Measurements from ENCODE around the gene LDLRAD4.

LDLRAD4 gene

DNA sequence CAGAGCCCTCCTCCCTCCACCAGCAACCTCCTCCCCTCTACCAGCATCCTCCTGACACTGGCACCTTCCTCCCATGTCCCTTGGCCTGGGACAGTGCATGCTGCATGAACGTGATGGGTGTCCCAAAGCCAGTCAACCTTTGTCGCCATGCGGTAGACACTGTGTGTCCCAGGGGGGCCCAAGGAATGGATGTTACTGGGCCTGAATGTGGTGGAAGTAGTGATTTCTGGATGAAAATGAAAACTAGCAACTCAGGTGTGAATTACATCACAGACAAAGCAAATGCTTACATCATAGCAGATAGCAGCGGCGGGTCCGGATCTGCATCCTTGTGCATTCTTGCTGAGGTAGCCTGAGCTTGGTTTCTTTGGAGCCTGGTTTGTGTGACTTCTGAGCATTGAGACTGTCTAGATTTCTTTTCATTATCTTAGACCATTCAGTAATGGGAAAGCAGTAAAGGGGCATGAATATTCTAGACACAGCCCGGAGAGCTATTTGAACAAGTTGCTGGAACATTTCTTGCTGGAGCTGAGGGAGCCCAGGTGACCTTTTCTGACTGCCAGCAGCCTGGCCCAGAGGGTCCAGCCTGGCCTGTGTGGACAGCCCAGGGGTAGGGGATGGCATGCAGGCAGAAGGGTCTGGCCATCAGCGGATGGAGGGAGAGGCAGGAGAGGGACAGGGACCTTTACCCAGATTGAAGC, 407.4 kb downstream of the LDLRAD4 start:
- DNase-seq = no peak

DNA sequence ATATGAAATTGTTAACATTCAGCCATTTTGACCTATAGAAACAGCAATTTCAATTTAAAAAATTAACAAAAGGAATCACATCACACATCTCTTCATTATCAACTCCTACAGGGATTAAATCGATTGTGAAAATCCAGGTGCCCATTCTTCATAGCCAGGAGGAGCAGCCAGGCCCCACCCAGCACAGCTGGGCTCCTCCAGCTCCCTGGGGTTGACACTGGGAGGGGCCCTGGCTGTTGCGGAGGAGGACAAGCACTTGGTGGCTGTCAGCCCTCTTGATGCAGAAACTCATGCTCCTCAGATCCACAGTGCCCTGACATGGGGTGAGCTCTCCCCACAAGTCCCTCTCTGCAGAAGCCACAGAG, 408.0 kb downstream of the LDLRAD4 start:
- no peak for DNase-seq

DNA sequence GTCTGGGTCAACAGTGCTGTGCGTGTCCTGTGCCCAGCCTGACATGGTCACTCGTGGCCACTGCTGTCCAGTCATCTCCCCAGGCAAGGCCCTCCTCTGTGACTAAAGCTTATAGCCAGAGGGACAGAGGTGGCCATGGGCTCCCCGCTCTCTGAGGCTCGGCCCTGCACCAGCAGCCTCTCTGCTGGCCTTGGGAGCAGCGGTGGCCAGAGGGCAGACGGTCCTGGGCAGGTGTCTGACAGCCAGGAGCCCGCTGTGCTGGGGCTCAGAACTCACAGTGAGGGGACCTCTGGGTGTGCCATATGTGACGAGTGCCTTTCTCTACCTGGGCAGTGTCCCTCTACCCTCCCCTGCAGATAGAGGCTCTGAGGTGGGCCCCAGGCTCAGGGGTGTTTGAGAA, 409.1 kb downstream of the LDLRAD4 start:
- no peak for DNase-seq

DNA sequence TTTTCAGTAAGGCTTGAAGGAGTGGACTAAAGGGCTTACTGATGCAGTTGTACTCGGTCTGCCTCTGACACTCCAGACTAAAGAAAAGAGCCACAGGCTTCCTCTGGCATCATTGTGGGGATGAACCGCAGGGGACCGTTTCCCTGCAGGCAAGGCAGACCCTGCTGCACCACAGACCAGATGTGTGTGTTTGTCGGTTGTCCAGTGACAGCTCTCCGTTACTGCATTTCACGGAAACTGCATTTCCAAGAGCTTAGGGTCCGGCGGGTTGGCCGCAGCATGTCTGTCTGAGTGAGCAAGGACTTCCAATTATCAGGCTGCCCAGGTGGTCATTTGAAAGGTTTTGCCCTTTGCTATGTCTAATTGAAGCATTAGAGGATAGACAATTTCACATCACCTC, 409.7 kb downstream of the LDLRAD4 start:
- DNase-seq = no peak

DNA sequence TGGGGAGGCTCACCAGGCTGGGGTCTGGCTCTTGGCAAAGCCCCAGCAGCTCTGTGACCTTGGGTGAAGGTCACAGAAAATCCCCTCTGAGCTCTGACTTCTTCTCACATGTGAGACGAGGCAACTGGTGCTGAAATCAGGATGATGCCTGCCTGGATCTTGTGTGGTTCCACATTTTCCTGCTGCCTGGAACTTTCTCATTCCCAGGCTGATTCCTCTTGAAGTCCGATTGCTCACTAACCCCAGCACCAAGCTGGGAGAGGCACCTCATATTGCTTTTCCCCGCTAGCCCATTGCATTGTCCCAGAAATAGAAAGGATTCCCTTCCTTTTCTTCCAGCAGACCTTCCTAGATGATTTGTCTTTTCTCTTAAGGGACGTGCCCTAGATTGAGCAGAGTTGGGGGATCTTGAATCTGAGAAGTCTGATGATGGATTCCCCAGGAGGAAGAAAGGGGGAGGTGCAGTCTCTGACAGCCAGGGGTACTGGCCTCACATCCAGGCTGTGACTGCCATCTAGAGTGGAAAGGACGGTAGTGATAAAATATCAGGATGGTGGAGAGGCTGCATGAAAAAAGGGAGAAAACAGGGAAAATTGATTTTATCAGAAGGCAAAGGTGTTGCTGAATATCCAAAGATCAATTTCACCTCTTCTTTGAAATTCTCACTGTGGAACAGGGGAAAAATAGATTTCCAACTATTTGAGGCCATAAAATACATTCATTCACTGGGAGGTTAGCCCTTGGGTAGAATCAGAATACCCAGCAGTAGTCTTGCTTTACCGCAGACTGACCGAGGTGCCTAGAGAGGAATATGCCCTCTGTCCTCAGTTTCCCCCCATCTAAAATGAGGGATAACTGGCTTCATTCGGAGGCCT, 411.5 kb downstream of the LDLRAD4 start:
- DNase-seq = peak; percentile 61

DNA sequence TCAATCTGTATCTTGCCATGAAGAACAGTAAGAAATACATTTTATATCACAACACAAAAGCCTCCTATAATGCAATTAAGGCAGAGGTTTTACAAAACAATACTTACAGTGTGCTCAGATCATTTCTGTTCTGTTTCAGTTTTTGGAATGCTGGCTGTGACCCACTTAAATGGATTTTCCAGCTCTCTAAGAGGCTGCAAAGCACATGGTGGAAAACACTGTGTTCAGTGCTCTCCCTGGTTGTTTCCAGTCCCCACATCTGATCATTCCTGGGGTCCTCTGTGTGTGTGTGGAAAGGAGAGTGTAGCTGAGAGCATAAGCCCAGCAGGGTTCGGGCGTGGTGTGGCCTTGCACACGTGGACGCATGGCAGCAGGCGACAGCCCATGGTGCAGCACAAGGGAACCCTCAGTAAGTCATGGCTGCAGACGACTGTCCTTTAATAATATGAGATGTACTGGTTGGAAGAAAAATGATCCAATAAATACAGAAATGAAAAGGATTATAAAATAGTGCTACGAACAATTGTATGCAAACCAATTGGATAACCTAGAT, 412.2 kb downstream of the LDLRAD4 start:
- DNase-seq = no peak

DNA sequence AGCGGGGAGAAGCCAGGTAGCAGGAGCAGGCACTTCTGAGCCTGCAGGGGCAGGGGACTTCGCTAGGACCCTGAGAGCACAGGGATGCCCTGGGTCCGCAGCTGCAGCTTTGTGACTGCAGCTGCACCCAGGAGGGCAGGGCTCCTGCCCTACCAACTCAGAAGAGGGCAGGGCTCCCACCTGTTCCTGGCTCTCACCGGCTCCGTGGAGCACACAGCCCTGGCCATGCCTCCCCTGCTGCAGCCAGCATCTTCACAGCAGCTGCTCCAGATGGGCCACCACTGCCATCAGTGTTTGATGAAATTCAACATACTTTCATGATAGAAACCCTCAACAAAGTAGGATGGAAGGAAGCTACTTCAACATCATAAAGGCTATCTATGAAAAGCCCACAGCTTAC, 415.1 kb downstream of the LDLRAD4 start:
- no peak for DNase-seq

DNA sequence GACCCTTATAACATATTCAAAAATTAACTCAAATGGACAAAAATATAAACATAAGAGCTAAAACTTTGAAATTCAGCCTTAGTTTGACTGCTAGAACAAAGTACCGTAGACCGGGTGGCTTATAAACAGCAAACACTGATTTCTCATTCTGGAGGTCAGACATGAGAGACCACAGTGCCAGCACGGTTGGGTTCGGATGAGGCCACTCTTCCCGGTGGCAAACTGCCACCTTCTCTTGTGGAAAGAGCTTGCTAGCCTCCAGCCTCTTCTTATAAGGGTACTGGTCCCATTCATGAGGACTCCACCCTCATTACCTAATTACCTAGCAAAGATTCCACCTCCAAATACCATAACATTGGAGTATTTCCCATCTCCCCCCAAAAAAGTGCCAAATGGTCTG, 416.5 kb downstream of the LDLRAD4 start:
- DNase-seq = no peak

DNA sequence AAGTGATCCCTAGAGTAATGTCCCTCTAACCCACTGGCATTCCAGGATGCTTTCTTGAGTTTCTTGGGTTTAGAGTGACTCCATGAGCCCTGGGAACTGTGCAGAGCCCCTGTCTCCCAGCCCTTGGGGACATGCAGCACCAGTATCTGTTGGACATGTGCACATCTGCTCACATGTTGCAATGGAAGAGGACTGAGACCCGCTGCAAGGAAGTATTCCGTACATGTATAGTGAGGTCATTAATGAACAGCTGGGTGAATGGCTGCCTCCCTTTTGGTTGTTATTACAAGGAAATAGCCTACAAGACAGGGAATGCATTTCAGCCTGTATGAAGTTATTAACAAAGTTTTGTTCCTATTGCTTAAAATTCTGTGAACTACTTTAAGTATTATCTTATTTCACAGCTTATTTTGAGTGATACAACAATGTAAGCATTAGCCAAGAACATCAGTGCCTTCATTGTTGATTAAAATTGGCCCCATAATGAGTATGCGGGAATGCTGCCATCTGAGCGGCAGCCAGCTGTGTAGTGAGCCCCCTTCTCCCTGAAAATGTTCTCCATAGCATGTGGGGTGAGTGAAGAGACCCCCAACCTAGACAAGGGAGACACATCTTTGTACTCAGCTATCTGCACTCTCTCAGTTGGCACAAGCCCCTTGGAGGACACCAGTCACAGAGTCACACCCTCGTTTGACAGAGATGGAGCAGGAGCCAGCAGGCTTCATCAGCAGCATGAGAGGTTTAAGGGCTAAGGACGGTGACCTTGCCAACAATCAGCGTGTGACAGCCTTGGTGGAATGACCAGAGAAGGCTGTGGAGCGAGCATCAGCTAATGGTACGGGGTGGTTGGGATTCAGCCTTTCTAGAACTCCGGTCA, 420.4 kb downstream of the LDLRAD4 start:
- DNase-seq = no peak

DNA sequence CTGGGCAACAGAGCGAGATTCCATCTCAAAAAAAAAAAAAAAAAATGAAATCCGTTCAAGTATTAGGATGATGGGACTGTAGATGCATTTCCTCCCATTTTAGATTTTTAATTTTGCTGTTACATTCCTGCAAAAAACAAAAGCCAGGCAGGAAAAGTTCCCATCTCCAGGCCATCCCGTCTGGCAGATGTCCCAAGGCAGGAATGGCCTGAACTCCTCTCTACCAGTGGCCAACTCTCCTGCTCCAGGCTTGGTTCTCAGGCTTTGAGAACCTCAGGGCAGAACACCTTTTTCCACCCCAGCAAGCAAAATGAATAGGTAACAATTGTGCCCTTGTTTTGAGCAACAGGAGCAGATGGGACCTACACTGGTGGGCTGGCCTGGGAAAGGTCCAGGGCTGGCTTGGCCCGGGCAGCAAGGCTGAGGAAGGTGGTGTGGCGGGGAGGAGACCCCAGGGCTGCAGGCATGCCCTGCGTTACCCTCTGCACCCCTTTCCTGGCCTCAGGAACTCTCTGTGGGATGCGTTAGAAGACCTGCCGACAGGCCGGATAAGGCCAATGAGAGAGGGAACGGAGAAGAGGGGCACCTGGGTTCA, 421.8 kb downstream of the LDLRAD4 start:
- no peak for DNase-seq

DNA sequence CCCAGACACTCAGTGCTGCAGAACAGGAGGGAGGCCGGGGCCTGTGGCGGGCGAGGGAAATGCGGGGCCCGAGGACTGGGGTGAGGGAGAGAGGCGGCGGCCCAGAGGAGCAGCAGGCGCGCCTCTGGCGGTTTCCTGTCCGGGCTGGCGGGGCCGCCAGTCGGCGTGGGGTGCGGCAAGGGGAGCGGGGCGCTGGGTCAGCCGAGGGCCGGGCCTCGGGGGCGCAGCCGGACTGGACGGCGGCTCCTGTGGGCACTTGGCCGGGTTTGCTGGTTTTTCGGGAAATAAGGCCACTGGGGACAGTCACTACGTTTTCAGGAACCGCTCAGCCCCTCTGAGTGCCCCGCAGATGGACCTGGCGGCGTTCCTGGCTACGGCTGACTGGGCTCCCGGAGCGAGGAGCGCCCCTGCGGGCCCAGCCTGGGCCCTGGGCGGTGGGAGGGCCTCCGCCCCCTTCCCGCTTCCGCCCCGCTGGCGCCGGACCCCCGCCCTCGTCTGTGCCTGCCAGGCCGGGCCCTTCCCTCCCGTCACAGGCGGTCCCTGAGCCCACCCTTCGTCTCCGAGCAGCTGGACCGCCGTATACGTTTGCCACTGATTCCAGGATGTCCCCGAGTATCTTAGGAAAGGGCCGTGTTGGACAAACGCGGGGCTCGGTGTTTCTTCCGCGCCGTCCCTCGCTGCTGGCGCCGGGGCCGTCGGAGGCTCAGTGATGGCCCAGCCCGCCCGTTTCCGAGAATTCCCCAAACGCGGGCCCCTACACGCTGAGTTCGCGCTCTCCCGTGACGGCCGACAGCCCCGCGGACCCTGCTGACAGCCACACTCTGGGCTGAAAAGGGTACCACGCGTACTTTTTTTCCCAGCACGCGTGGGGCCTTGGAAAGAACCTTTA, 423.2 kb downstream of the LDLRAD4 start:
- no peak for DNase-seq

DNA sequence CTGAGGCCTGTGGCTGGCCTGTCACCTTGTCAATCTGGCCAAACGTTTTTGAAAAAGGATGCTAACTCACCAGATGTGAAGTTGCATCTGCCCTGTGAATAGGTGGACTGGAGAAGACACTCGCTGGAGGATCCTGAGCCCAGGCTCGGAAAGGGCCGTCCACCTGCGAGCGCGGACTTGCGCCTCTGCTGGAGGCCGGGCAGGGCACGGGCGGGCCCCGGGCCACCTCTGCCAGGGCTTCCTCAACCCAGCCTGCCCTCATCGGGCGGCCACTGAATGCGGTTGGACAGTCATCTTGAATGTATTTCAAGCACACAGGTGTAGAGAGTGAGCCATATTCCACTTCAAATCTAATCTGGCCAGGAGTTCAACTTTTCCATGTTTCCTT, 423.9 kb downstream of the LDLRAD4 start:
- DNase-seq = no peak

DNA sequence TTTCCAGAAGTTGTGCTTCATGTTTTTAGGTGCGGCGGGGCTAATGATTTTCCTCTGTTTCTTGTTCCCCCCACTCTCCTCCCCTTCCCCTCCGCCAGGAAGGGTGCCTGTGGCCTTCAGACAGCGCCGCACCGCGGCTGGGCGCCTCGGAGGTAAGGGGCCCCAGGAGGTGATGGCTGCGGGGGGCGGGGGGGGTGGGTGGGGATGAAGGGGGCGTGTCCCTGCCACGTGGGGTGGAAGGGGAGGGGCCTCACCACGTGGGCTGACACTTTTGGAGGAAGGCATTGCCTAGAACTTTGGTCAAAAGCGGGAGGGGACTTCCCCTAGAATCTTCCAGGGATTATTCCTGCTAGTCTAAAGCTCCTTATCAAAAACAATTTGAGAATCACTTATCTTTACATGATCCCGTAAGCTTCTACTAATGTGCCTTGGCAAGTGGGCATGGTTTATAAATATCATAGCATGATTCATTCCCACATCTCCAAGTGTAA, 424.7 kb downstream of the LDLRAD4 start:
- DNase-seq = no peak

DNA sequence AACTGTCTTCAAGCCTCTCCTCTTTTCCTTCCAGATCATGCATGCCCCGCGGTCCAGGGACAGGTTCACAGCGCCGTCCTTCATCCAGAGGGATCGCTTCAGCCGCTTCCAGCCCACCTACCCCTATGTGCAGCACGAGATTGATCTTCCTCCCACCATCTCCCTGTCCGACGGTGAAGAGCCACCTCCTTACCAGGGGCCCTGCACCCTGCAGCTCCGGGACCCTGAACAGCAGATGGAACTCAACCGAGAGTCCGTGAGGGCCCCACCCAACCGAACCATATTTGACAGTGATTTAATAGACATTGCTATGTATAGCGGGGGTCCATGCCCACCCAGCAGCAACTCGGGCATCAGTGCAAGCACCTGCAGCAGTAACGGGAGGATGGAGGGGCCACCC, 426.5 kb downstream of the LDLRAD4 start:
- DNase-seq = no peak

DNA sequence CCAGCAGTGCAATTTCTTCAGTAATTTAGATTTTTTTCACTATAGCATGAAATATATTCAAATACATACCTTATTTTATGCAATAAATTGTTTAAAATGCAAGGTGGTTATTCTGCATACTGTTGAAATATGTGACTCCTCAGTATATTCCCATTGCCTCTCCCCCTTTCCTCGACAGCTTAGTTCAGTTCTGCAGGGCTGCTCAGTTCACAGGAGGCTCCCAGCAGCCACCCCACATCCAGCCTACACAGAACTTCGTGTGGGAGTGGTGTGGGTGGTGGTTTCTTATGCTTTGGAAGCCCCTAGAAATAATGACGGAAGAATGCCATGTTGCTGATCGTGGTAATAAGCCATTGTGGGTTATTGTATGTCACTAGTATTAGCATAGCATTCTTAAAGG, 428.1 kb downstream of the LDLRAD4 start:
- no peak for DNase-seq

DNA sequence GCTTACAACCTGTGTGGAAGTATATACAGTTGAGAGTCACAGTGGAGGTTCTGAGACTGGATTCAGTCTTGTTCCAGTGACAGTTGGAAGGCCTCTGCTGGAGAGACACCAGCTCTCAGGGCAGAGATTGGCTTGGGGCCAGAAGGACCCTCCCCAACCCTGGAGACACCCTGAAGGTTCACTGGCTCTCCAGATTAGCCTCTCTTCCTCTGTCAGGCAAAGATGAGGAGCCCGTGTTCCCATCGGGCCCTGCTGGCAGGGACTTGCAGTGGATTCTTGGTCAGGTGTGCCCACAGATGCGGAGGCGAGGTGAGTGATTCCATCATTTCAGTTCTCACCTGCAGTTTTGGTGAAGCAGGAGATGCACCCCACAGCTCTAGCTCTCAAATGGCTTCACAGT, 429.2 kb downstream of the LDLRAD4 start:
- no peak for DNase-seq

DNA sequence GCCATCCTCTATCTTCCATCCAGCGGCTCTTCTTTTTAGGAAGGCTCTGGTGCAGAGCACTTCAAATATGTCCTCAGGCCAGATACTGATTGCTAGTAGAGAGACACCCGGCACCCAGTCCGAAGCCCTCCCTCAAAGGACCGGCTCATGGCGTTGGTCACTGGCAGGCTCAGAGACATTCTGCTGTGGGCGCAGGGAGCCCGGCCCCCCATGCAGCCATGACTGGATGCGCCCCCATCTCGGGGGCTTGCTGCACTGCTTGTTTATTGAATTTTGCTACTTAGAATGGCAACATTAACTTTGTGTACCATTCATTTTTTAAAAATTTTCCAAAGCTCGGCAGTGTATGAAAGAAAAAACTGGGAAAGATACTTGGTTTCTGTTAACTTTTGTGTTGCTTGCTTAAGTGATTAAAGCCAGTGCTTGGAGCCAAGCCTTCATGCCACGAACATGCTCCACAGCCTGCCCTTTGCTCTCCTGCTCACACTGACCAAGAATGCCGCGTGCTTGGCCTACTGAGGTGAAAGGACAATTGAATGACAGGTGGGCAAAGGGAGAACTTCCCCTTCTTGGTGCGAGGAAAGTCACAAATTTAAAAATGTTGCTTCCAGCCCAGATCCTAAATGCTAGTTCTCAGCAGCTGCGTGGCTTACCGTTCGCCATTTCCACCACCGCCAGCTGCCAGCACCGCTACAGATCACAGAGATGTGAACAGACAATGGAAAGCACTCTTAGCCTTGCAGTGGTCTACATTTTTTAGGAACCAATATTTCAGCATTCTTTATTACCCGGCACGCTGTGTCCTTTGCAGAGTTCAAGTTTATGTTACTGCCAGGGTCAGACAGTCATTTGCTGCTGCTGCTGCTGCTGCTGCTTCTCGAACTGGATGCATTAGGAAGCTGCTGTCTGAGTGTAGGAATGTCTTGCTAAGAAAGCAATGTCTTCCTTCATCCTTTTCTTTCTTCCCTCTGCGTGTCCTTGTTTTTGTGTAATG, 431.1 kb downstream of the LDLRAD4 start:
- DNase-seq = no peak

DNA sequence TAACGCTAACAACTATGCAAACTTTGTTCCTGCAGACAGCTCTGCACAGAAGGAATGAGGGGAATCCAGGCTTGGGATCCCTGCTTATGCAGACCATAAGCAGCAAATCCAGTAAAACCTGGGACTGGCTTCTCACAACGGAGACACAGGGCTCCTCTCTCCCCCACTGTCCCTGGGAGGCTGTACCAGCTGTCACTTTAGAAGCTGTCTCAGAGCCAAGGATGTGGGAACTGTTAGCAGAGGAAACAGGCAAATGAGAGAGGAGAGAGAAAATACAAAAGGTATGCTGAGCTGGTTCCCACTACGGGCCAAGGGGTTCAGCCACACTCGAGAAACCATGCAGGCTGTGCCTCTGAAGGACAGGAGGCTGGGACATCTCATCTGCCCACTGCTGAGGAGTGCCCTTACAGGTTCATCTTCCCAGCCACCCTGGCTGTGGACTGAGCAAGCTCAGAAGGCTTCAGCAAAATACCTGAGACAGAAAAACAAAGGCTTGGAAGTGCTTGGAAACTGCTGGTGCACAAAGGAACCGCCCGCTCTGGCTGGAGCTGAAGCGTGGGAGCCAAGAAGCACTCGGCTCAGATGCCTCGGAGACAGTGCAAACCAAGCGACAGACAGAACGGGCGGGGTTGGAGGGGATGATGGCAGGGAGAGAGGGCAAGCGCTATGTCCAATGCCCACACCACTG, 435.3 kb downstream of the LDLRAD4 start:
- DNase-seq = no peak

DNA sequence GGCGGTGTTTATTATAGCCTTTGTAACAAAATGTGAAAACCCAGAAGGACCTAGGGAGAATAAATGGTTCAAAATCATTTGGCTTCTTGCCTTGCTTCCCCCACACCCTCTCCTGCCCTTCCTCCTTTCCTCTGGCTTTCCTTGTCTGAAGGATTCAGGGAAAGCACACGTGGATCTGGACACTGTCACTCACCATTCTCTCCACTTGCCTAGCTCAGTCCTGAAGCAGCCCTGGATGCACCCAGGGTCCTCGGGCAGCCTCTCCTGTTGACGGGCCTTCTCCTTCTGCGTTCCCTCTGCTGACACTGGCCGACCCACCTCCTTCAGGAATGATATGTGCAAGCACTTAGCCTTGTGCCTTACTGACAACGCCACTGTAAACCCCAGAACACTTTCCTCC, 439.4 kb downstream of the LDLRAD4 start:
- no peak for DNase-seq
